PFSK-1 (cell line): Measurements from ENCODE around the gene SQSTM1.

Experiments used
- FOXP2 ChIP-seq: optimal IDR thresholded peaks from 2 replicates; pipeline ENCODE3; 2011; ENCODE audit warnings: borderline replicate concordance, control low read depth, inconsistent platforms; ENCODE audit not compliant: insufficient read depth; ENCODE audit errors: extremely low read length, extremely low read depth
- POLR2AphosphoS5 ChIP-seq: IDR thresholded peaks from 2 replicates; pipeline ENCODE4 v1.6.1; 2012; ENCODE audit warnings: low read depth, mild to moderate bottlenecking, control low read depth, low read length, moderate library complexity
- REST ChIP-seq, 2 experiments: IDR thresholded peaks; 2 replicates each; pipeline versions ENCODE4 v1.6.1 to v1.8.0; 2011 to 2012; ENCODE audit warnings: low read depth in 2 of 2, low read length in 2 of 2, control low read depth in 1 of 2, inconsistent platforms in 1 of 2, mild to moderate bottlenecking in 1 of 2, moderate library complexity in 1 of 2; ENCODE audit not compliant: insufficient read depth in 1 of 2
- SIN3A ChIP-seq: IDR thresholded peaks from 2 replicates; pipeline ENCODE4 v1.6.1; 2012; ENCODE audit warnings: mild to moderate bottlenecking, low read length, moderate library complexity, borderline replicate concordance; ENCODE audit not compliant: insufficient read depth
- TAF1 ChIP-seq: IDR thresholded peaks from 2 replicates; pipeline ENCODE4 v1.6.1; 2012; ENCODE audit warnings: low read length, control low read depth, borderline replicate concordance; ENCODE audit not compliant: insufficient read depth

SQSTM1 gene

GRCh38 chr5:179879690-179880010, 58.9 kb downstream of the SQSTM1 start:
- TF ChIP-seq SIN3A: no peak
- TF ChIP-seq FOXP2: no peak
- TF ChIP-seq POLR2AphosphoS5: no peak
- TF ChIP-seq TAF1: no peak
- no peak for TF ChIP-seq REST (IDR thresholded peaks at IDR 0.05; ENCODE audit: insufficient read depth in 1 of 2, low read depth in 2 of 2, low read length in 2 of 2)

GRCh38 chr5:179880066-179880650, 59.5 kb downstream of the SQSTM1 start:
- no peak for TF ChIP-seq FOXP2
- no peak for TF ChIP-seq TAF1
- TF ChIP-seq POLR2AphosphoS5: no peak
- no peak for TF ChIP-seq REST (IDR thresholded peaks at IDR 0.05; ENCODE audit: insufficient read depth in 1 of 2, low read depth in 2 of 2, low read length in 2 of 2)
- TF ChIP-seq SIN3A: no peak

- TF ChIP-seq REST (IDR thresholded peaks at IDR 0.05; ENCODE audit: insufficient read depth in 1 of 2, low read depth in 2 of 2, low read length in 2 of 2) (no peak), POLR2AphosphoS5 (no peak), FOXP2 (no peak), SIN3A (no peak), TAF1 (no peak)
Measured at GRCh38 chr5:179880848-179881590, 60.3 kb downstream of the SQSTM1 start.

GRCh38 chr5:179882338-179882737, 61.6 kb downstream of the SQSTM1 start:
- no peak for TF ChIP-seq TAF1
- TF ChIP-seq POLR2AphosphoS5: no peak
- no peak for TF ChIP-seq SIN3A
- TF ChIP-seq FOXP2: no peak
- no peak for TF ChIP-seq REST (IDR thresholded peaks at IDR 0.05; ENCODE audit: insufficient read depth in 1 of 2, low read depth in 2 of 2, low read length in 2 of 2)

GRCh38 chr5:179883163-179883562, 62.5 kb downstream of the SQSTM1 start:
- TF ChIP-seq POLR2AphosphoS5 (no peak), REST (IDR thresholded peaks at IDR 0.05; ENCODE audit: insufficient read depth in 1 of 2, low read depth in 2 of 2, low read length in 2 of 2) (no peak), SIN3A (no peak), FOXP2 (no peak), TAF1 (no peak)
